ENCODE measurements around the gene ABO.
"Not testable (repeated sequence)": the region's sequence is repeated elsewhere in the genome, so short reads cannot be mapped to it uniquely, and the experiment has no call there.

Gene ABO

GRCh38 chr9:133286523-133286922, 11.5 kb upstream of the ABO start:
- no peak for DNase-seq

- no peak for DNase-seq
These were observed 10.3 kb upstream of the ABO start for GRCh38 chr9:133285252-133285775.

- DNase-seq = no peak
These were observed 9.4 kb upstream of the ABO start for GRCh38 chr9:133284362-133284761.

- not testable (repeated sequence) for DNase-seq
These were observed 8.4 kb upstream of the ABO start for GRCh38 chr9:133283255-133284032.

GRCh38 chr9:133282464-133283238, 7.7 kb upstream of the ABO start:
- DNase-seq = no peak

- no peak for DNase-seq
These were observed 5.4 kb upstream of the ABO start for GRCh38 chr9:133280392-133280791.

- DNase-seq = no peak
These were observed 3.4 kb upstream of the ABO start for GRCh38 chr9:133278161-133279114.

GRCh38 chr9:133277467-133277866, 2.5 kb upstream of the ABO start:
- no peak for DNase-seq

- no peak for DNase-seq
These were observed 1.9 kb upstream of the ABO start for GRCh38 chr9:133276923-133277322.

GRCh38 chr9:133276001-133276884, 1.2 kb upstream of the ABO start:
- no peak for DNase-seq

- no peak for DNase-seq
These were observed 531 bp downstream of the ABO start for GRCh38 chr9:133274236-133275104.

GRCh38 chr9:133273819-133274218, 1.2 kb downstream of the ABO start:
- DNase-seq = no peak

- DNase-seq = no peak
These were observed 1.9 kb downstream of the ABO start for GRCh38 chr9:133273098-133273497.

- DNase-seq = no peak
These were observed 5.3 kb downstream of the ABO start for GRCh38 chr9:133269537-133270362.

- not testable (repeated sequence) for DNase-seq
These were observed 5.9 kb downstream of the ABO start for GRCh38 chr9:133269136-133269535.

GRCh38 chr9:133268335-133269056, 6.5 kb downstream of the ABO start:
- DNase-seq = no peak

- no peak for DNase-seq
These were observed 10.7 kb downstream of the ABO start for GRCh38 chr9:133264235-133264764.

GRCh38 chr9:133263557-133263956, 11.4 kb downstream of the ABO start:
- DNase-seq = no peak

- no peak for DNase-seq
These were observed 12.8 kb downstream of the ABO start for GRCh38 chr9:133262226-133262625.
